Activated T-cell treated with anti-CD3 and anti-CD28 coated beads, Interleukin-2, amount 50 U/mL, for 4 hours (primary cell): ENCODE data around the gene SLC6A12. TPM values are rescaled to one million over a fixed set of nuclear protein-coding genes. Genes with fewer than 3 reads are reported as not detected.

Experiments used
- ATAC-seq, 2 donors: fragments of 200-7000 bp; cut with Tn5 transposase; one replicate each; pipeline ENCODE4 v1.10.0; 2021
- DNase-seq: peaks from one replicate; pipeline ENCODE4 v3.0.0-alpha.2; 2020
- H3K27me3 Mint-ChIP-seq: one replicate; pipeline ENCODE4 v1.8.0; 2021; ENCODE audit warnings: low read depth, mixed read lengths
- H3K36me3 Mint-ChIP-seq: one replicate; pipeline ENCODE4 v1.8.0; 2022; ENCODE audit warnings: mixed read lengths; ENCODE audit not compliant: insufficient read depth
- H3K4me1 Mint-ChIP-seq: one replicate; pipeline ENCODE4 v1.8.0; 2021; ENCODE audit warnings: low read depth, mixed read lengths
- H3K4me3 Mint-ChIP-seq: one replicate; pipeline ENCODE4 v1.8.0; 2021; ENCODE audit warnings: mild to moderate bottlenecking, moderate library complexity, mixed read lengths
- H3K9me3 Mint-ChIP-seq: one replicate; pipeline ENCODE4 v1.8.0; 2021; ENCODE audit warnings: mixed read lengths
- total RNA-seq, 3 donors: library from RNA; stranded (reverse); gene quantifications; one replicate each; pipeline ENCODE4 v1.2.1, GENCODE V29; 2021

Gene SLC6A12
- total RNA-seq, 3 donors from 2014 or later, result 0.11 to 0.42 TPM; not detected in 1

GRCh38 chr12:153080-153746 is 60.7 kb downstream of the SLC6A12 start:
- H3K4me1 Mint-ChIP-seq, result peaks cover 6% of the 10 kb centered on the region
- peak; percentile 79 to 87 for ATAC-seq
- no peaks in the 10 kb centered on the region for H3K36me3 Mint-ChIP-seq

DNA sequence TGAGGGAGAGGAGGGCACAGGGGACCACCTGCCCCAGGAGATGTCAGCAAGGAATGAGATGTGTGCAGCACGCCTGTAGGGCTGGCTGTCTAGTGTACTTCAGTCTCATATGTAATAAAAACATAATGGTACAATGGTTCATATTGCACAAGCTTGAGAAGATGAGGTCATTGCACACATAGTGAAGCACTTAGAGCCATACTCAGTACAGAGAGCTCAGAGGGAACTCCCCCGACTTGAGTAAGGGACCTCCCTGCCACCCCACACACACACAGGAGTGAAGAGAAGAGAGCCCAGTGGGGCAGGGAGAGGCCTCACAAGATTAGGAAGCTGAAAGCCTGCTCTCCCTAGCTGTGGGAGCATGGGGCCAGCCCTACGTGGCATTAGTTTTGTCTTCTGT is 61.5 kb downstream of the SLC6A12 start:
- DNase-seq (no peak), ATAC-seq (no peak)
- no peak overlapping the region for H3K4me3 Mint-ChIP-seq
- H3K4me1 Mint-ChIP-seq, result peaks cover 6% of the 10 kb centered on the region
- H3K27me3 Mint-ChIP-seq, result peaks cover 9% of the 10 kb centered on the region
- H3K9me3 Mint-ChIP-seq, result no peaks in the 10 kb centered on the region
- no peaks in the 10 kb centered on the region for H3K36me3 Mint-ChIP-seq

More at GRCh38 chr12:153080-153746, 60.7 kb downstream of the SLC6A12 start:
- H3K4me3 Mint-ChIP-seq, result no peak overlapping the region
- DNase-seq, result peak; percentile 34
- H3K27me3 Mint-ChIP-seq, result peaks cover 9% of the 10 kb centered on the region
- H3K9me3 Mint-ChIP-seq, result no peaks in the 10 kb centered on the region

DNA sequence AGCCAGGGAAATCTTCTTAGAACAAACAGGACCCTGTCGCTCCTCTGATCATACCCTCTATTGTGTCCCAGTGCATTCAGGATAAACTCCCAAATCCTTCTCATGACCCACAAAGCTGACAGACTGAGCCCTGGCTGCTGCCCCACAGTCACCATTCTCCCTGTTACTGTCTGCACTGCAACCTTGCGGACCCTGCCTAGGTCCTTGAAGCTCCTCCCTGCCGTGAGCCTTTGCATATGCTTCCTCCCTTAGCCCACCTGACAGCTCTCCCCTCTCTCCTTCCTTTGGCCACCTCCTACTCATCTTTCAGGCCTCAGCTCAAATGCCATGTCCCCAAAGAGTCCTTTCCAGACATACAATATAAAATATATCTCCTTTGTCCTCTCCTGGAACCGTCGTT is 62.4 kb downstream of the SLC6A12 start:
- Mint-ChIP-seq H3K9me3 (no peaks in the 10 kb centered on the region), H3K36me3 (no peaks in the 10 kb centered on the region), H3K4me1 (peaks cover 6% of the 10 kb centered on the region), H3K27me3 (peaks cover 9% of the 10 kb centered on the region), H3K4me3 (no peak overlapping the region)
- no peak for DNase-seq
- ATAC-seq, result no peak

DNA sequence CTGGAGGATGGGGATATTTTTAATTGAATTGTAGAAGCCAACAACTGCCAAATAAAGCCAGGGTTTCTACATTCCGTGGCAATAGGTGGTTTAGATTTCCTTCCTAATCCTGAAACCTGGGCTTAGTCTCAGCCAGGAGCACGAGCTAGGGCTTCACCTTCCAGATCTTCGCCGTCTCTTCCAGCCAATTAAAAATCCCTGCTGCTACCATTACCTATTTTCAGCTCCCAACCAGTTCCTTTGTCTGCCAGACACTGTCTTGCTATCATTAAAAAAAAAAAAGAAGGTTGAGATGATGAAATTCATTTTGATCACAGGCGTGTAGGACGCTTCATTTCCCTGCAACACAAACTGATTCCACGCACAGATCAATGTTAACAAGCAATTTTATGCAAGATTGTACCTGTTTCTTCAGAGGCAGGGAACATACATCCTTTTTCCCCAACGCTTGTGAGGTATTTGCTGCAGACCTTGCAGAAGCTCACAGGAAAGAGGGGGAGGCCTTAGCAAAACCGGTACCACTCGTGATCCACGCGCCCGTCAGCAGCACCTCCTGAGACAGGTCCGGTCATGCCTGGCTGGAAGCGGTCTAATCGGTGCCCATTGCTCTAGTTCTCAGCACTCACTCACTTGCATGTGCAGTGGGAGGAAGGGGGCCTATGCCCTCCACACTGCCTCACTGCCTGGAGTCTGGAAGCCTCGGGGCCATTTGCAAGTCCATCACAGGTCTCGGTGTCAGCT is 65.1 kb downstream of the SLC6A12 start:
- H3K27me3 Mint-ChIP-seq, result peaks cover 7% of the 10 kb centered on the region
- H3K9me3 Mint-ChIP-seq, result no peaks in the 10 kb centered on the region
- H3K36me3 Mint-ChIP-seq, result no peaks in the 10 kb centered on the region
- H3K4me1 Mint-ChIP-seq, result peaks cover 9% of the 10 kb centered on the region
- H3K4me3 Mint-ChIP-seq, result no peak overlapping the region
- ATAC-seq (no peak), DNase-seq (no peak)

- ATAC-seq (no peak), DNase-seq (no peak)
- Mint-ChIP-seq H3K36me3 (no peaks in the 10 kb centered on the region), H3K4me3 (no peak overlapping the region), H3K9me3 (no peaks in the 10 kb centered on the region), H3K27me3 (peaks cover 6% of the 10 kb centered on the region), H3K4me1 (peaks cover 3% of the 10 kb centered on the region)
These were observed 66.7 kb downstream of the SLC6A12 start for GRCh38 chr12:147242-147641.

DNA sequence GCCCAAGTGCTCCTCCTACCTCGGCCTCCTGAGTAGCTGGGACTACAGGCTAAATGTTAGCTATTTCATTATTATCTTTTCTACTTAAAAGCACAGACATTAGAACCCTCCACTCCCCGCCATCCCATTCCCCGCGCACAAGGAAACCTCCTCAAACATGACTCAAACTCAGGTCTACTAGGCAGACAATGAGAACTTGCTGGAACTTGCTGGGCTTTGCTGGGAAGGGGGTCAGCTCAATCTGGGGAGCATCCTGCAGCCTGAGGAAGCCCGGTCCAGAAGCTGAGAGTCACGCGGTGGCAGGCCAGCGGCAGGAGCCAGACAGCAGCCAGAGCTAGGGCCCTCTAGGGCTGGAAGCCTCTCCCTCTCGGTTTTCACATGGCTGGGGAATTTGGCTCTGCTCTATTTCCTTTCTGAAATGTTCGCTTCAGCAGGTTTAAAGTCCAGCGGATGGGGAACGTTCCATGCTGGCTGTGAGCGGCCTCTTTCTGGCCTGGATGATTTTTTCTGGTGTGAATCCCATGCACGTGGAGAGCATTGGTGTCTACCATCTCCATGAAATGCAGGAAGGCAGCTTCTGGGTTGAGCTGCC is 68.5 kb downstream of the SLC6A12 start:
- no peaks in the 10 kb centered on the region for H3K36me3 Mint-ChIP-seq
- no peaks in the 10 kb centered on the region for H3K9me3 Mint-ChIP-seq
- peaks cover 4% of the 10 kb centered on the region for H3K4me1 Mint-ChIP-seq
- peaks cover 15% of the 10 kb centered on the region for H3K27me3 Mint-ChIP-seq
- no peak overlapping the region for H3K4me3 Mint-ChIP-seq
- DNase-seq (no peak), ATAC-seq (no peak)

DNA sequence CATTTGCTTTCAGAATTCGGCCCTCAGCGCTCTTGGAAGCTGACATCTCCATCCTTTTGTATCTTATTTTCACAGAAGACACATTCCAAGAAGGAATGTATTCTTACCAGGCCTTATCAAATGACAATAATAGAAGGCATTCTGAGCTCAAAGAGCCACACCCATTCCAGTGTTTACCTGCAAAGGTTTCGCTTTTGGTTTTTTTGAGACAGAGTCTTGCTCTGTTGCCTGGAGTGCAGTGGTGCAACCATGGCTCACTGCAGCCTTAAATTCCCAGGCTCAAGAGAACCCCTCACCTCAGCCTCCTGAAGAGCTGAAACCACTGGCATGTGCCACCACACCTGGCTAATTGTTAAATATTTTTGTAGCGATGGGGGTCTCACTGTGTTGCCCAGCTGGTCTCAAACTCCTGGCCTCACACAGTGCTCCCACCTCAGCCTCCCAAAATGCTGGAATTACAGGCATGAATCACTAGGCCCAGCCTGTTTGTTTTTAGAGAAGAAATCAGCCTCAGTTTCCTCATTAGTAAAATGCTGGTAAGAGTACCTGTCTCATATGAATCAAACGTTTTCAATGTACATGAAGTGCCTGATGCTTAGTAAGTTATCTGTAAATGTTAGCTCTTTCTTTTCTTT is 69.2 kb downstream of the SLC6A12 start:
- Mint-ChIP-seq H3K9me3 (no peaks in the 10 kb centered on the region), H3K27me3 (peaks cover 22% of the 10 kb centered on the region), H3K36me3 (no peaks in the 10 kb centered on the region), H3K4me1 (peaks cover 10% of the 10 kb centered on the region), H3K4me3 (no peak overlapping the region)
- DNase-seq (no peak), ATAC-seq (no peak)

GRCh38 chr12:143964-144649 is 69.8 kb downstream of the SLC6A12 start:
- Mint-ChIP-seq H3K9me3 (no peaks in the 10 kb centered on the region), H3K27me3 (peaks cover 25% of the 10 kb centered on the region), H3K4me1 (peaks cover 11% of the 10 kb centered on the region), H3K36me3 (no peaks in the 10 kb centered on the region), H3K4me3 (no peak overlapping the region)
- DNase-seq (no peak), ATAC-seq (no peak)

DNA sequence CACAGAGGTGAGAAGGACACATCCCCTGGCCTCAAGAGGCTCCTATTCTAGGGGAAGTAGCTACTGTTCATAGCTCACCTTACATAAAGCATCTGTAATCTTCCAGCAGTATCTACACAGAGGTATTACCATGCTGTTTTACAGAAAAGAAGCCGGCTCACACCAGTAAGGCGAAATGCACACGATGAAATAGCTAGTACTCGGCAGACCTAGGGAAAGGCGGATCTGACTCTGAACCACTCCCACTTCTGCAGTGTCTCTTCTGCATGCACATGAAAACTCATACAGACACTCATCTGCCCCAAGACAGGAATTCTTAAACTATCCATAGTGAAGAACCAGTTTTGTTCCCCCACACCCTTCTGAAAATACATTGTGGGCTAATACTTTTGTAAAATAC is 73.8 kb downstream of the SLC6A12 start:
- no peaks in the 10 kb centered on the region for H3K9me3 Mint-ChIP-seq
- H3K36me3 Mint-ChIP-seq, result no peaks in the 10 kb centered on the region

More for the DNA sequence above, 73.8 kb downstream of the SLC6A12 start:
- peaks cover 39% of the 10 kb centered on the region for H3K27me3 Mint-ChIP-seq
- H3K4me3 Mint-ChIP-seq, result no peak overlapping the region
- no peak for DNase-seq
- H3K4me1 Mint-ChIP-seq, result peaks cover 11% of the 10 kb centered on the region
- ATAC-seq, result no peak

Other genes starting within 250 kb of the SLC6A12 start
- gene IQSEC3, start 147.4 kb downstream of the SLC6A12 start, total RNA-seq, result under 1 TPM; 0.46 to 0.82 (median 0.51) TPM
- gene SLC6A13, start 48.7 kb upstream of the SLC6A12 start, total RNA-seq, result under 1 TPM in 1 of 3 donors, not detected in 2; 0.81 TPM
- 10 to 100 TPM; 58.7 to 71.1 (median 66.0) TPM for gene KDM5A, start 175.2 kb upstream of the SLC6A12 start, total RNA-seq
- 1 to 10 TPM; 6.9 to 8.8 (median 8.1) TPM for gene CCDC77, start 187.5 kb upstream of the SLC6A12 start, total RNA-seq
- 1 to 10 TPM in 2 of 3 donors, under 1 TPM in 1; 0.87 to 2.9 (median 2.1) TPM for gene B4GALNT3, start 245.8 kb upstream of the SLC6A12 start, total RNA-seq